SK-N-SH (cell line): ENCODE results near the gene SCG2.

Experiments used
- CTCF ChIP-seq: fragments of 200-600 bp; sonication (generic); IDR thresholded peaks from 2 replicates; pipeline ENCODE4 v1.6.1; 2017; ENCODE audit warnings: antibody characterized with exemption, mild to moderate bottlenecking, moderate library complexity
- FOSL2 ChIP-seq: IDR thresholded peaks from 2 replicates; pipeline ENCODE4 v1.4.0; 2012; ENCODE audit warnings: low read depth, mild to moderate bottlenecking, moderate library complexity, borderline replicate concordance
- JUND ChIP-seq: IDR thresholded peaks from 2 replicates; pipeline ENCODE4 v1.4.0; 2012
- MAX ChIP-seq: IDR thresholded peaks from 2 replicates; pipeline ENCODE4 v1.4.0; 2012; ENCODE audit warnings: low read depth
- POLR2AphosphoS5 ChIP-seq: IDR thresholded peaks from 2 replicates; pipeline ENCODE4 v1.6.1; 2012; ENCODE audit warnings: low read depth, low read length
- TAF1 ChIP-seq: IDR thresholded peaks from 2 replicates; pipeline ENCODE4 v1.6.1; 2012; ENCODE audit warnings: low read depth, mild to moderate bottlenecking, low read length, moderate library complexity, borderline replicate concordance
- USF1 ChIP-seq: IDR thresholded peaks from 2 replicates; pipeline ENCODE4 v1.4.0; 2012; ENCODE audit warnings: low read depth, borderline replicate concordance

- TF ChIP-seq MAX (no peak), TAF1 (no peak), CTCF (no peak), FOSL2 (no peak), USF1 (no peak), POLR2AphosphoS5 (no peak), JUND (no peak)
Measured at GRCh38 chr2:223633656-223634055, 31.5 kb upstream of the SCG2 start.
